ENCODE data around the gene MADD. TPM values are rescaled to one million over a fixed set of nuclear protein-coding genes. Genes with fewer than 3 reads are reported as not detected.

Gene MADD
- total RNA-seq, 1 donor: 23.7 TPM

DNA sequence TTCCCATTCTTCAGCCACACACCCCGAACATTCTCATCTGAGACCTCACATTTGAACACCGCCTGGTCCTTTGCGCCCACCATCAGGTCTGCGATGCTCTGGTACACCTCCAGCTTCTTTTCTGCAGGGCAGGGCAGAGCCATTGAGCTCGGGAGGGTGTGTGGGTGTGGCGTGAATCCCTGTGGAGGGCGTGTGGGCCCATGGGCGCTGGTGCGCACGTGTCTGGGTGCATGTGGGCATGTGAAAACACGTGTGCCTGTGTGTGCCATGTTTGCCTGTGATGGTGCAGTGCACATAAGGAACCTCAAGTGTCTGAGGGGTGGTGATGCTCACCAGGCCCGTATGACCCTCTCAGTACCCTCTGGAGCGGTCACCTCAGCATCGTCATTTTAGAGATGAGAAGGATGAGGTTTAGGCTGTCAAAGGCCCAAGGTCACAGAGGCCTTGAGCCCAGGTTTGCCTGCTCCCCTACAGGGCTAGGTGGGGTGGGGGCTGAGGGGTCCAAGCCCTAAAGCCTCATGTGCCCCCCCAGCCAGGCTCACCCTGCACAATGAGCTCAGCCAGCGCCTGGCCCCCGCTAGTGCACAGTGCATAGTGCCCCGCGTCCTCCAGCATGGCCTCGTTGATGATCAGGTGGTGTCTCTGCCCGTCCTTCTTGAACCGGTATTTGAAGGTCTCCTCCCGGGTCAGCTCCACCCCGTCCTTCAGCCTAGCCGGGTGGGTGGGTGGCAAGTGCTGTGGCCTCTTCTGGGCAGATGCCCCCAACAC lies 72.3 kb downstream of the MADD start:
- H3K4me3 ChIP-seq (ENCODE audit: low read depth, low read length): no peak overlapping the region
- DNase-seq (ENCODE audit: low read depth): no peak
- TF ChIP-seq, protein P1, sequence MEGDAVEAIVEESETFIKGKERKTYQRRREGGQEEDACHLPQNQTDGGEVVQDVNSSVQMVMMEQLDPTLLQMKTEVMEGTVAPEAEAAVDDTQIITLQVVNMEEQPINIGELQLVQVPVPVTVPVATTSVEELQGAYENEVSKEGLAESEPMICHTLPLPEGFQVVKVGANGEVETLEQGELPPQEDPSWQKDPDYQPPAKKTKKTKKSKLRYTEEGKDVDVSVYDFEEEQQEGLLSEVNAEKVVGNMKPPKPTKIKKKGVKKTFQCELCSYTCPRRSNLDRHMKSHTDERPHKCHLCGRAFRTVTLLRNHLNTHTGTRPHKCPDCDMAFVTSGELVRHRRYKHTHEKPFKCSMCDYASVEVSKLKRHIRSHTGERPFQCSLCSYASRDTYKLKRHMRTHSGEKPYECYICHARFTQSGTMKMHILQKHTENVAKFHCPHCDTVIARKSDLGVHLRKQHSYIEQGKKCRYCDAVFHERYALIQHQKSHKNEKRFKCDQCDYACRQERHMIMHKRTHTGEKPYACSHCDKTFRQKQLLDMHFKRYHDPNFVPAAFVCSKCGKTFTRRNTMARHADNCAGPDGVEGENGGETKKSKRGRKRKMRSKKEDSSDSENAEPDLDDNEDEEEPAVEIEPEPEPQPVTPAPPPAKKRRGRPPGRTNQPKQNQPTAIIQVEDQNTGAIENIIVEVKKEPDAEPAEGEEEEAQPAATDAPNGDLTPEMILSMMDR (IDR thresholded peaks at IDR 0.05; ENCODE audit: insufficient read depth, low read length): no peak

DNA sequence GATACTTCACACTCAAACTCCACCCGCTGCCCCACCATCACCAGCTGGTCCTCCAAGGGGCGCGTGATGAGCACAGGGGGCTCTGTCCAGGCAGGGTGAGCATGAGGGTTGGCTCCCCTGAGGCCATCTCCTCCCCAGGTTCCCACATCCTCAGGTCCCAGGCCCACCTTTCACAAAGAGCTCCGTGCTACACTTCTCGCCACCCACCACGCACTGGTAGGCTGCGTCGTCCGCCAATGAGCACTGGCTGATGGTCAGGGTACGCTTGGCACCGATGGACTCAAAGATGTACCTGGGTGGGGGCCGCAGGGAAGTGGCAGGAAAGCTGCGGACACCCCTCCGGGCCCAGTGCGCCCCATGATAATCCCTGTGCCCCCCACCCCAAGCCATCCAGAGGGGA lies 72.9 kb downstream of the MADD start:
- H3K4me3 ChIP-seq (ENCODE audit: low read depth, low read length): no peak overlapping the region
- no peak for DNase-seq (ENCODE audit: low read depth)
- TF ChIP-seq, protein P1 (IDR thresholded peaks at IDR 0.05; ENCODE audit: insufficient read depth, low read length): no peak

DNA sequence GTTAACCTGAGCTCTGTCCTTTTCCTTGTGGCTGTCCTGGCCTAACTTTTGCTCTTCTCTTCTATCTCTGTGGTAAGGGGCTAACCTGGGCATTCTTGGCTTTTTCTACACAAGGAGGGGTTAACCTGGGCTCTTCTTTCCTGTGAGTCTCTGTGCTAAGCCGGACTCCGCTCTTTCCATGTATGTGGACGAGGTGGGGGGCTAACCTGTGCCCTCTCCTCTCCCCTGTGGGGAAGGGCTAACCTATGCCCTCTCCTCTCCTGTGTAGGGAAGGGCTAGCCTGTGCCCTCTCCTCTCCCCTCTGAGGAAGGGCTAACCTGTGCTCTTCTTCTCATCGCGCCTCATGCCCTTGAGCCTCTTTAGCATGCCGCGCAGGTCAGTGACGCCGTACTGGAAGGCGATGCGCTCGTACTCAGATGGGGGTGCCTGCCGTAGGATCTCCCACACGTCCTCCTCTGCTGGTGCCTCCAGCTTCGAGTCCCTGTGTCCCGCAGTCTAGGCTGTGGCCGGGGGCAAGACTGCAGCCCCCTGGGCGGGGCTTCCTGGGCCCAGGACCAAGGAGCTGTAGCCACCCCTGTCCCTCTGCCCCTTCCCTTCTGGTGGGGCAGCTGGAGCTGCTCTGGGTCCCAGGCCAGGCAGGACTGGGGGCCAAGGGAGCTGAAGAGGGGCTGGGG lies 76.1 kb downstream of the MADD start:
- no peak for DNase-seq (ENCODE audit: low read depth)

DNA sequence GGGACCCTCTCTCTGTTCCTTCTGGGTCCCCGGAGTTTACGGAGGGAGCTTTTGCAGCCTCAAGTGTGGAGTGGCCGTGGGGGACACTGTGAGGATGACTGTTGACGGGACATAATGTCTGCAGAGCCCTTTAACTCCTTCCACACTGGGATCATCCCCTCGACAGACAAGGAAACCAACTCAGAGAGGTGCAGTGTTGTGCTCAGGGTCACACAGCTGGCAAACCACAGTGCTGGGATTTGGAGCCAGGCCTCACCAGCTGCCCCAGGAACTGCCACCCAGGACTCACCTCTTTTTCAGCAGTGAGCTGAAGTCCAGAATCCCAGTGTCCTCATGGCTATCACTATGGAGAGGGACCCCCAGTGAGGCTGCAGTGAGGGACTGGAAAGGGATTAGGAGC lies 77.2 kb downstream of the MADD start:
- no peak overlapping the region for H3K4me3 ChIP-seq (ENCODE audit: low read depth, low read length)
- TF ChIP-seq, protein P1 (IDR thresholded peaks at IDR 0.05; ENCODE audit: insufficient read depth, low read length): no peak
- DNase-seq (ENCODE audit: low read depth): no peak

More for the DNA sequence above, 76.1 kb downstream of the MADD start:
- TF ChIP-seq, protein P1 (IDR thresholded peaks at IDR 0.05; ENCODE audit: insufficient read depth, low read length): no peak
- H3K4me3 ChIP-seq (ENCODE audit: low read depth, low read length): no peak overlapping the region

DNA sequence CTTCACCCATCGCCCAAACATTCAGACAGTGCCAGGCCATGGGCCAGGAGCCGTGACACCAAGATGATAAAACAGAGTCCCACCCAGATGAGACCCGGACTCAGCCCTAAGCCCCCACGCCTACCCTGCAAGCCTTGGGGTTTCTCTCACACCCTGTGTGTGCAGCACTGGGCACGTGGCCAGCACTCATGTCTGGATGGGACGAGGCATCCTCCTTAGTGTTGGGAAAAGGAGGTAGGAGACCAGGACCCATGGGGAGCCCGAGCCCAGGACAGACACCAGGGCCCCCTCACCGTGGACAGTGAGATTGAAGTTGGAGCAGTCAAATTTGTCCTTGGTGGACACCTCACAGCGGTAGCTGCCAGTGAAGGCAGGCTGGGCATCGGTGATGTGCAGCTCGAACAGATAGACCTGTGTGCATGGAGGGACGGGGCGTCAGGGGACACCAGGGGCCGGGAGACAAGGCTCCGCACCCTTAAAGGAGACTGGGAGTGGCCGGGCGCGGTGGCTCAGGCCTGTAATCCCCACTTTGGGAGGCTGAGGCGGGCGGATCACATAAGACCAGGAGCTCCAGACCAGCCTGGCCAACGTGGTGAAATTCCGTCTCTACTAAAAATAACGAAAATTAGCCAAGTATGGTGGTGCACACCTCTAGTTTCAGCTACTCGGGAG lies 78.3 kb downstream of the MADD start:
- no peak for DNase-seq (ENCODE audit: low read depth)
- TF ChIP-seq, protein P1 (IDR thresholded peaks at IDR 0.05; ENCODE audit: insufficient read depth, low read length): no peak

DNA sequence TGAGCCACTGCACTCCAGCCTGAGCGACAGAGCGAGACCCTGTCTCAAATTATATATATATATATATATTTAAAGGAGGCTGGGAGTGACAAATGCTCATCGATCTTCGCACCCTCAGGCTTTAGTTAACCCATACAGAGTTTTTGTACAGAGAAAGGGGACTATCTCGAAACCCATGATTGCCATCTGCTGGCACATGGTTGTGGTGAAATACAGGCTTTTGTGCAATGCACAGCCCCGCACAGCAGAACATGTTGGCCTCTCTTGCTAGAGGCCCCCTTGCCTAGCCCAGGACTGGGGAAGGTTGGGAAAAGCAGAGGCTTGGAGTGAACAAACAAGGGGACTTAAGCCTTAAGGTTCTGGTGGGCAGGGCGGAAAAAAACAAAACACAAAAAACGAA lies 78.9 kb downstream of the MADD start:
- TF ChIP-seq, protein P1 (IDR thresholded peaks at IDR 0.05; ENCODE audit: insufficient read depth, low read length): peak; percentile 6
- H3K4me3 ChIP-seq (ENCODE audit: low read depth, low read length): no peak overlapping the region
- DNase-seq (ENCODE audit: low read depth): peak; percentile 18

More for the DNA sequence above, 78.3 kb downstream of the MADD start:
- no peak overlapping the region for H3K4me3 ChIP-seq (ENCODE audit: low read depth, low read length)
